GM19438 (cell line): ENCODE results near the gene VPS51.
A peak's percentile ranks its signal among the peaks of the same experiment; 100 is the strongest.
"Not testable (repeated sequence)": the region's sequence is repeated elsewhere in the genome, so short reads cannot be mapped to it uniquely, and the experiment has no call there.

Source experiments
- ATAC-seq: cut with Tn5 transposase; IDR thresholded peaks from one replicate; pipeline ENCODE4 v1.9.1; 2021; ENCODE audit warnings: low read depth; ENCODE audit not compliant: unreplicated experiment

Gene VPS51

GRCh38 chr11:65118097-65118837, 22.3 kb downstream of the VPS51 start:
- ATAC-seq = no peak

- ATAC-seq = not testable (repeated sequence)
Observed at GRCh38 chr11:65118891-65119669, 23.1 kb downstream of the VPS51 start.

DNA sequence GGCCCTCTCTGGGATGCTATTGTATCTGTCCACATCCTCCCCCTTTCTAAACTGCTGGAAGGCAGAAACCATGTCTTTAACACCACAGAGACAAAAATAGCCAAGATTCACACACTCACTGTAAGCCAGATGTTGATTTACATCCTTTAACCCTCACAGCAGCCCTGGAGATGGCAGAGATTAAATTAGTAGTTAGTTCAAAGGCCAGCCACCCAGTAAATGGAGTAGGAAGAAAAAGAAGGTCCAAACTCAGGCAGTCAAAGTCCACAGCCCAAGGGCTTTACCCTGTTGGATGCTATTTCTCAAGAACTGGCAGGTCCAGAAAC, 23.6 kb downstream of the VPS51 start:
- no peak for ATAC-seq

DNA sequence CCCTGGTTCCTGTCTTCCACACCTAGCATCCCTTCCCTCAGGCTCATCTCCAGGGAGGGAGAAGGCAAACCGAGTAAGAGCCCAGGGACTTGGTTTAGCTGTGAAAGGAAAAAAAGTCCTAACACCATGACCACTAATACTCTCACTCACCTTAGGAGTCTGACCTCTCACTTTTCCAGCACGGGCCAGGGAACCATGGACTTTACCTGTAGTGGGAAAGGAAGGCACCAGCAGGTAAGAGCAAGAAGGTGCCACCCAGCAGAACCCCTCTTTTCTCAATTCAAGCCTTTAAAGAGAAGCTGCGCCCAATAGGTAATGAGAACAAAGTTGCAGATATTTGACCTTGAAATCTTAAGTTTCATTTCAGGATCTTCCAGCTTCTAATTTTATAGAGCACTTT, 24.8 kb downstream of the VPS51 start:
- ATAC-seq = no peak

DNA sequence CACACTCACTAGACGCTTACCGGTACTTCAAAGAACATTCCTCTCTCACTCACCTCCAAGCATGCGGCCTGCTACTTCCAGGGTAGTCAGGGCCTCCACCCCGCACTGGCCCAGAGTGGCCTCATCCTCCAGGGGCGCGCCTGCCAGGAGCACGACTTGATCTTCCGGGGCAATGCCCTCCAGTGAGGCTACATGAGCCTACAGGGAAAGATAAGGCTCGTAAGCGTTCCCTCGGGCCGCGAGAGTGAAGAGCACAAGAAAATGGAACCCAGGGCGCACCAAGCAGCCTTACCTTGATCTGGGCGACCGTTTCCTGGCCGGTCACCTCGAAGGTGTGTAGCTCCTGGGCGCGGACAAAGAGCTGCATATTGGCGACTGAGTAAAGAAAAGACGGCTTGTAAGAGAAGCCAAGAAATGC, 25.4 kb downstream of the VPS51 start:
- ATAC-seq = no peak

GRCh38 chr11:65121865-65122696, 26.1 kb downstream of the VPS51 start, which contains the start of the genes FAU and MRPL49:
Gene FAU, minus strand, starts transcription at chr11:65122134. Its CDS starts 321 bp downstream, at chr11:65121813.
Gene MRPL49, plus strand, starts transcription at chr11:65122321. Its CDS starts 26 bp downstream, at chr11:65122347.
- ATAC-seq = peak; percentile 65

GRCh38 chr11:65124480-65125196, 28.6 kb downstream of the VPS51 start:
- ATAC-seq = no peak

DNA sequence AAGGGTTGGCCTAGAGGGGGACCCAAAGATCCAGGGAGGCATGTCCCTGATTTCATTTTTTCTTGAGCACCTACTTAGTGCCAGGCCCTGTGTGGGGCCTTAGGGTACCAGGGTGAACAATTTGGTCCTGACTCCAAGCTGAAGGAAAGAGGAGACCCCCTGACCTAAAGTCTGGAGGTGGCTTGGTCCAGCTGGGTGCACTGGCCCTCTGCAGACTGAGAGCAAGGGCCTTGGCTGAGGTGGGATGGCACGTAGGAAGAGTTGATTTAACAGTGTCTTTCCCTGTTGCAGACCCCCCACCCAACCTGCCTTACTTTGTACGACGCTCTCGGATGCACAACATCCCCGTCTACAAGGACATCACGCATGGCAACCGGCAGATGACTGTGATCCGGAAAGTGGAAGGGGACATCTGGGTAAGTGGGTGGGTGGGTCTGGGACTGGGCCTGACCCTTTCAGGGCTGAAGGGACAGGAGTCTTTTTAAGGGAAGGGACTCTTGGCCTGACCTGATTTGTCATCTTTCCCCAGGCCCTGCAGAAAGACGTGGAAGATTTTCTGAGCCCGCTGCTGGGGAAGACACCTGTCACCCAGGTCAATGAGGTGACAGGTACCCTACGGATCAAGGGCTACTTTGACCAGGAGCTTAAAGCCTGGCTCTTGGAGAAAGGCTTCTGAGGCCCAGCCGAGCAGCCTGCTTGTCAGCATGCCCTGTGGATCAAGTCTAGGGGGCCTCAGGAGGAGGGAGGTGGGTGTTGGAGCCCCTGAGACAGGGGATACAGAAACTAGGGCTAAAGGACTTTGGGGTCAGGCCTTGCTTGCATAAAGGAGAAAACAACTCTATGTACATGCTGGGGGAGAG, 29.4 kb downstream of the VPS51 start:
- no peak for ATAC-seq

DNA sequence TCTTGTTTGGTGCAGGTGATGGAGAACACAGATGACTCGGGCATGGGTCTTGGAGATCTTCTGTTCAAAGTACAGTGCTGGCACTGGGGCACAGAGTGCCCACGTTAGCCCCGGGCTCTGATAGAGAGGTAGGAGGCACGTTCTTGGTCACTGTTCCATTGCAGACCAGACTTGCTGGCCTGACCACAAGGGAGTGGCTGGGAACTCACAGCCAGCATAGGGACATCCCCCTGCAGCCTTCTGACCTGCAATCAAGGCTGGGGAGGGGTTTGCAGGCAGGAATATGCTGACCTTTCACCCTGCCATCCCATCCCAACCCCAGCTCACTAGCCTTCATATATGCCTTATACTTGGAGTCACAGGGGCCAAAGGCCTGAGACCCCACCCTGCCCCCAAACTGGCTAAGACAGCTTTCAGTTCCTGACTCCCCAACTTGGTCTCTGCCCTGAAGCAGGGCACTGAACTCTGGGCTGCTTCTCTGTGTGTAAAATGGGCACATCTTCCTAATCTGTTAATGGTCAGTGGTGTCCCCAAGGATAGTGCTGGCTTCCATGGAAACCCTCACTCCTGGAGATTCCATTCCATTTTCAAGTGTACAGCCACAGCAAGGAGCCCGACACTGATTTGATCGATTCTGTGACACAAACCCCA, 30.7 kb downstream of the VPS51 start:
- no peak for ATAC-seq

DNA sequence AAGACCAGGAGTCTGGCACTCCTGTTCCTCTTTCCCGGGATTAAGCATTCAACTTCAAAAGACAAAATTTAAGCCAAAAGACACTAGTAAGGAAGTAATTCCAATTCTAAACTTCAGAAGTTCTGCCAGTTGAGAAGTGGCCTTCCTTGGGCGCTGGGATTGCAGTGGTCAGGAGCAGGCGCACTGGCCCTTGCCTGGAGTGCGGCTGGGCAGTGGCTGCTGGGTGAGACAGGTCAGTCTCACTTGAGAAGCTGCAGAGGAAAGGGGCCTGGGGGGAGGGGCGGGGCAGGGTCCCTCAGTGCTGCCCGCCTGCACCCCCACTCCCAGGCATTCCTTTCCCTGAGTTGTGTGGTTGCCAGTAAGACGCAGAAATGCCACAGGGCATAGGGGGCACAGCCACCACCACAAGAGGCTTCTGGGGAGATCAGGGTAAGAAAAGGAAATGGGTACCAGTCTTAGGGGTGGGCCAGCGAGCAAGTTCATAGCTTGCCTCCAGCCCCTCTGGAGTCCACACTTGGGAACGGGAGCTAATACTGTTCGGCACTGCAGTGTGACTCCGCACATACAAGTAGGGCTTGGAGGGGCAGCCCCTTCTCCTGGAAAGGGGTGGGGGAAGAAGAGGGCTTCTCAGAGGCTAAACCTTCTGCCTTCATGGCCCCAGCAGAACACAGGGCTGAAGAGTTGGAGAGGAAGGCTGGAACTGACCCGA, 31.6 kb downstream of the VPS51 start:
- ATAC-seq = no peak

GRCh38 chr11:65128182-65129145, 32.5 kb downstream of the VPS51 start:
- ATAC-seq = no peak

DNA sequence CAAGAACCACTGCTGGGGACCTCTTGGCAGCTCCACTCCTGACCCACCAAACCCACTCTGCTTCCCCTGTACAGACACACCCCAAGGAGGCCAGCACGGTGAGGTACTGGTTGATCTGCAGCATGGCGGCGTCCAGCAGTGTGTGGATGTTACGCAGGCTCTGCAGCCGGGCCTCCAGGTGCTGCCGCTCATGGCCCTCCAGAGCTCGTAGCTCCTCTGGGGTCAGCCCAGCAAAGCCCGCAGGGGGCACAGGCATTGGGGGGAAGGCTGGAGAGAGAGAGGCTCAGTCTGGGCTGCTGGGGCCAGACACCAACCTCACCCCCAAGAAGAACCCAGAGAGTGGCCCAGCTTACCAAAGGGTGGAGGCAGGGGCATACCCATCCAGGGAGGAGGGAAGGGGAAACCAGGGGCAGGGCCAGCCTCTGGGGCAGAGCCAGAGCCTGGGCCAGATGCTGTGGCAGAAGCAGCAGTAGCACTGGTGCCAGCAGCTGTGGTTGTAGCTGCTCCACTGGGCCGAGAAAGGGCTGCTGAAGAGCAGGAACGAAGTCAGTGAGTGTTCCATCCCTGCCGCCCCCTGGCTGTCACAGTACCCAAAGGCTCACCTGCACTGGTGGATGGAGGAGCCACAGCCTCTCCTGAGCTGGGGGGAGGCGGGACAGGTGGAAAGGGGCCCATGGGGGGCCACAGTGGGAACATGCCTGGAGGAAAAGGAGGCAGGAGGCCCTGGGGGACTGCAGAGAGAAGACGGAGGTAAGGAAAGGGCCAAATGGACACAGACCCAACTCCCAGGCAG, 33.8 kb downstream of the VPS51 start:
- no peak for ATAC-seq

DNA sequence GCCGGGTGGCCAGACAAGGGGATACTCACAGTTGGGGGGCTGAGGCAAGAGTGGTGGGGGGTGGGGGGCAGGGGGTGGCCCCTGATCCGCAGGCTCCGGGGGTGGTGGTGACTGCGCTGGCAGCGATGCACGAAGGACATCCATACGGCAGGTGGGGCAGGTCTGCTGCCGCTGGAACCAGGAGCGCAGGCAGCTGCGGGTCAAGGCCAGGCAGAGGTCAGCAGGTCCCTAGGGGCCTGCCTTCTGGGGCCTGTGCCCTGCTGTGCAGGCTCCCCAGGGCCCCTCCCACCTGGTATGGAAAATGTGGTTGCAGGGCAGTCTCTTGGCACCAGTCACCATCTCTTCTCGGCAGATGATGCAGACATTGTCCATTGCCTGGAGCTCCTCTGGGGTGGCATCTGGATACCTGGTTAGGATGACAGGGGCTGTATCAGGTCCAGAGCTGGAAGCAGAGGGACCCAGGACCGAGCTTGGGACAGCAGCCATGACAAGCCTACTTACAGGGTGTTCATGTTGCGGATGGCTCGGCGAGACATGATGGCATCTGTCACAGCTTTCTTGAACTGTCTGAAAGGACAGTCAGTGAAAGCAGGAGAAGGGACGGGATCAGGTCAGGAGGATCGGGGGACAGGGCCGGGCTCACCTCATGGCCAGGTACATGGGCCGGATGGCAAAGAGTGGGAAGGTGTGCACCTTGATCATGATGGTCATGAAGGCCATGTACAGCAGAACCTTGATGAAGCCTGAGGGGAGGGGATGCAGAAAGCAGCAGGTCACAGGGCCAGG, 34.8 kb downstream of the VPS51 start:
- ATAC-seq = no peak

DNA sequence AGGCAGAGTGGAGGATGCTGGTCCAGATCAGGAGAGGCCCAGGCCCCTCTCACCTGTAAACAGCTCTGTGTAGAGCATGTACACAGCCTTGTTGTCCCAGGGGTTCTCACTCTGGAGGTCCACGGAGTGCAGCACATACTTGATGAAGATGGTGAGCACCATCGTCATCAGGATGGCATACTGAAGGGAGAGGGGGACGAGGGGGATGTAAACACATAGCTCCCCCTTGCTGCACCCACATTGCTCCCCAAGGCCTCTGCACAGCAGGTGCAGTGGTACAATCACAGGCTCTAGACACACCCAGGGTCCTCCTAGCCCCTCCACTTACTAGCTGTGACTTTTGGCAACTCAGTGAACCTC, 35.4 kb downstream of the VPS51 start:
- ATAC-seq = no peak

- no peak for ATAC-seq
Observed at GRCh38 chr11:65131895-65132237, 35.9 kb downstream of the VPS51 start.
